Measurements from ENCODE around the gene B4GALT4. TPM values are rescaled to one million over a fixed set of nuclear protein-coding genes. Genes with fewer than 3 reads are reported as not detected.

Gene B4GALT4
- total RNA-seq, 1 experiment from 2014 or later, result 21.8 TPM

DNA sequence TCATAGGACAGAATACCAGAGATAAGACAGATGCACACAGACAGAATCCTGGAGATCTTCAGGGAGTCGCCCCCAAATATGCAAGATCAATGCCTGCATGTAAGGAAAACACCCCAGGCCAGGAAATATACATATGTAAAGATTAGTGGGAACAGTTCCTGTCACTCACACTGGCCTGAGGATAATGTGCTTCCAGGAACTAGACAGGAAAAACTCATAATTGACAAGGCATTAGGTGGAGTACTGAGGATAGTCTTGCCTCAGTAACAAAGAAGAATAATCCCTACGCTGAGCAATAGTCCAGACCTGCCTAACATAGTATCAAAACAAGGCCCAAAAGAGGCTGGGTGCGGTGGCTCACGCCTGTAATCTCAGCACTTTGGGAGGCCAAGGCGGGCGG is 20.4 kb upstream of the B4GALT4 start:
- Histone ChIP-seq H3K79me2 (ENCODE audit: low read depth) (no peaks in the 10 kb centered on the region), H4K20me1 (ENCODE audit: insufficient read depth) (no peaks in the 10 kb centered on the region), H3K9me3 (ENCODE audit: insufficient read depth, low read depth) (no peaks in the 10 kb centered on the region; the same call in 1 of the 2 replicates), H3K36me3 (ENCODE audit: low read depth) (no peaks in the 10 kb centered on the region), H3F3A (ENCODE audit: insufficient read depth, low read depth) (no peaks in the 10 kb centered on the region), H3K27me3 (ENCODE audit: insufficient read depth, low read depth) (no peaks in the 10 kb centered on the region), H3K9me2 (ENCODE audit: insufficient read depth) (no peaks in the 10 kb centered on the region; the same call in 1 of the 2 replicates), H3K4me2 (no peak overlapping the region), H3K4me3 (no peak overlapping the region), H3K4me1 (replicated peaks; ENCODE audit: insufficient read depth) (peaks cover 19% of the 10 kb centered on the region), H2AFZ (no peak overlapping the region), H3K27ac (no peak overlapping the region)
- TF ChIP-seq, protein P1, sequence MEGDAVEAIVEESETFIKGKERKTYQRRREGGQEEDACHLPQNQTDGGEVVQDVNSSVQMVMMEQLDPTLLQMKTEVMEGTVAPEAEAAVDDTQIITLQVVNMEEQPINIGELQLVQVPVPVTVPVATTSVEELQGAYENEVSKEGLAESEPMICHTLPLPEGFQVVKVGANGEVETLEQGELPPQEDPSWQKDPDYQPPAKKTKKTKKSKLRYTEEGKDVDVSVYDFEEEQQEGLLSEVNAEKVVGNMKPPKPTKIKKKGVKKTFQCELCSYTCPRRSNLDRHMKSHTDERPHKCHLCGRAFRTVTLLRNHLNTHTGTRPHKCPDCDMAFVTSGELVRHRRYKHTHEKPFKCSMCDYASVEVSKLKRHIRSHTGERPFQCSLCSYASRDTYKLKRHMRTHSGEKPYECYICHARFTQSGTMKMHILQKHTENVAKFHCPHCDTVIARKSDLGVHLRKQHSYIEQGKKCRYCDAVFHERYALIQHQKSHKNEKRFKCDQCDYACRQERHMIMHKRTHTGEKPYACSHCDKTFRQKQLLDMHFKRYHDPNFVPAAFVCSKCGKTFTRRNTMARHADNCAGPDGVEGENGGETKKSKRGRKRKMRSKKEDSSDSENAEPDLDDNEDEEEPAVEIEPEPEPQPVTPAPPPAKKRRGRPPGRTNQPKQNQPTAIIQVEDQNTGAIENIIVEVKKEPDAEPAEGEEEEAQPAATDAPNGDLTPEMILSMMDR (conservative IDR thresholded peaks at IDR 0.05), result no peak
- TF ChIP-seq EZH2 (IDR thresholded peaks at IDR 0.05; ENCODE audit: low read depth), result no peak
- intact Hi-C loops (cut with micrococcal nuclease; ENCODE audit: unreplicated experiment), result no loop called here
- POLR2A ChIA-PET (ENCODE audit: unreplicated experiment), result no interaction called here
- no peak for DNase-seq
- CTCF ChIA-PET, result no interaction called here
- no TSS peak for BruUV-seq (replicated peaks)

DNA sequence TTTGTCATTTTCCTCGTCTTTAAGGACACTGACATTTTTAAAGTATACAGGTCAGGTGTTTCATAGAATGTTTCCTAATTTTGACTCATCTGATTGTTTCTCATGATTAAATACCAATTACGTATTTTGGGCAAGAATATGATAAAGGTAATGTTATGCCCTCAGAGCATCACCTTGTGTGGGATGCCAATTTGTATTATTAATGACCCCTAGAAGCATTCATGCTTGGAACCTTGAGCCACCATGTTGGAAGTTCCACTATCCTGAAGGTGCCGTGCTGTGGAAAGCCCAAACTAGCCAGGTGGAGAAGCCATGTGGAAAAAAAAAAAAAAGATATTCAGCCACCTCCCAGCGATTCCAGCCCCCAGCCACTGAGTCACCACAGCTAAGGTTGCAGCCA is 19.1 kb upstream of the B4GALT4 start:
- H3K9me2 ChIP-seq (ENCODE audit: insufficient read depth), result no peaks in the 10 kb centered on the region; the same call in 1 of the 2 replicates
- no TSS peak for BruUV-seq (replicated peaks)
- no peaks in the 10 kb centered on the region for H3K36me3 ChIP-seq (ENCODE audit: low read depth)
- H3K27ac ChIP-seq, result no peak overlapping the region
- intact Hi-C loops (cut with micrococcal nuclease; ENCODE audit: unreplicated experiment), result no loop called here
- H3K9me3 ChIP-seq (ENCODE audit: insufficient read depth, low read depth), result no peaks in the 10 kb centered on the region; the same call in 1 of the 2 replicates
- no peak overlapping the region for H3K4me3 ChIP-seq
- TF ChIP-seq, protein P1 (conservative IDR thresholded peaks at IDR 0.05), result no peak
- no peak for TF ChIP-seq EZH2 (IDR thresholded peaks at IDR 0.05; ENCODE audit: low read depth)
- peaks cover 19% of the 10 kb centered on the region for H3K4me1 ChIP-seq (replicated peaks; ENCODE audit: insufficient read depth)
- no peaks in the 10 kb centered on the region for H4K20me1 ChIP-seq (ENCODE audit: insufficient read depth)
- H3K4me2 ChIP-seq, result no peak overlapping the region
- POLR2A ChIA-PET (ENCODE audit: unreplicated experiment), result no interaction called here
- DNase-seq, result no peak
- H3F3A ChIP-seq (ENCODE audit: insufficient read depth, low read depth), result no peaks in the 10 kb centered on the region
- CTCF ChIA-PET, result no interaction called here
- H2AFZ ChIP-seq, result no peak overlapping the region
- no peaks in the 10 kb centered on the region for H3K79me2 ChIP-seq (ENCODE audit: low read depth)
- H3K27me3 ChIP-seq (ENCODE audit: insufficient read depth, low read depth), result no peaks in the 10 kb centered on the region

DNA sequence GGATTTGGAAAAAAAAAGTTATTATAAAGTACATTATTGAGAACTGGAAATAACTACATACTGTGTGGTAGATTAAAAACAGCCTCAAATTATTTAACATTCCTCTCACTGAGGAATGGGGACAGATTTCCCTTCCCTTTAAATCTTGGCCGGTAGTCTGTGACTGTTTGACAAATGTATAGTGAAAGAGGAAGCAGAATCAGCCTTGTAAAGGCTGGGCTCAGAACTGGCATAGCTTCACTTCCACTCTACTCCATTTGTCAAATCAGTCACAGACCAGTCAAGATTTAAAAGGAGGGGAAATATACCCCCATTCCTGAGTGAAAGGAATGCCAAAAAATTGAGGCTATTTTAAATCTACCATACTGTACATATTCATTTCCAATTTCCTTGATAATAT is 18.2 kb upstream of the B4GALT4 start:
- H3K9me2 ChIP-seq (ENCODE audit: insufficient read depth), result no peaks in the 10 kb centered on the region; the same call in 1 of the 2 replicates
- H3K4me3 ChIP-seq, result no peak overlapping the region
- no peaks in the 10 kb centered on the region for H3K36me3 ChIP-seq (ENCODE audit: low read depth)
- no peak overlapping the region for H3K4me2 ChIP-seq
- no peaks in the 10 kb centered on the region for H3F3A ChIP-seq (ENCODE audit: insufficient read depth, low read depth)
- no TSS peak for BruUV-seq (replicated peaks)
- no peaks in the 10 kb centered on the region for H4K20me1 ChIP-seq (ENCODE audit: insufficient read depth)
- no peaks in the 10 kb centered on the region; the same call in 1 of the 2 replicates for H3K9me3 ChIP-seq (ENCODE audit: insufficient read depth, low read depth)
- H3K27ac ChIP-seq, result no peak overlapping the region
- no peak overlapping the region for H2AFZ ChIP-seq
- DNase-seq, result no peak
- peaks cover 19% of the 10 kb centered on the region for H3K4me1 ChIP-seq (replicated peaks; ENCODE audit: insufficient read depth)
- intact Hi-C loops (cut with micrococcal nuclease; ENCODE audit: unreplicated experiment), result no loop called here
- CTCF ChIA-PET, result interaction anchor here (1.5 kb wide), 1 partner anchor 18 kb away, joined by 9 read pairs; the partner anchor contains the start of gene B4GALT4
- H3K79me2 ChIP-seq (ENCODE audit: low read depth), result no peaks in the 10 kb centered on the region
- no peak for TF ChIP-seq EZH2 (IDR thresholded peaks at IDR 0.05; ENCODE audit: low read depth)
- TF ChIP-seq, protein P1 (conservative IDR thresholded peaks at IDR 0.05), result no peak
- POLR2A ChIA-PET (ENCODE audit: unreplicated experiment), result interaction anchor here (0.7 kb wide), 1 partner anchor 74 kb away, joined by 3 read pairs; no protein-coding TSS in a partner anchor
- no peaks in the 10 kb centered on the region for H3K27me3 ChIP-seq (ENCODE audit: insufficient read depth, low read depth)
